GM23338 (cell line): ENCODE data around the gene CARD10. TPM values are rescaled to one million over a fixed set of nuclear protein-coding genes. Genes with fewer than 3 reads are reported as not detected.

ENCODE experiments used
- ATAC-seq: fragments of 200-7000 bp; cut with Tn5 transposase; 3 replicates; pipeline ENCODE4 v1.9.1; 2020
- DNase-seq: peaks from one replicate; pipeline ENCODE4 v3.0.0-alpha.2; 2015; ENCODE audit warnings: low spot score
- H2AFZ ChIP-seq: fragments of 200-600 bp; sonication (generic); 2 replicates; pipeline ENCODE4 v1.8.0; 2016; ENCODE audit warnings: antibody characterized with exemption, mild to moderate bottlenecking, moderate library complexity
- H3F3A ChIP-seq: fragments of 200-600 bp; sonication (generic); replicated peaks from 2 replicates; pipeline ENCODE4 v1.8.0; 2017; ENCODE audit warnings: antibody characterized with exemption, mixed run types, low read depth
- H3K27ac ChIP-seq: fragments of 200-600 bp; sonication (generic); 2 replicates; pipeline ENCODE4 v1.6.1; 2016; ENCODE audit warnings: low read depth
- H3K27me3 ChIP-seq: fragments of 200-600 bp; sonication (generic); 2 replicates; pipeline ENCODE4 v1.8.0; 2016; ENCODE audit warnings: mild to moderate bottlenecking, mixed run types, moderate library complexity; ENCODE audit not compliant: insufficient read depth
- H3K36me3 ChIP-seq: fragments of 200-600 bp; sonication (generic); 2 replicates; pipeline ENCODE4 v1.8.0; 2016; ENCODE audit warnings: mild to moderate bottlenecking; ENCODE audit not compliant: insufficient read depth
- H3K4me1 ChIP-seq: fragments of 200-600 bp; sonication (generic); 2 replicates; pipeline ENCODE4 v1.8.0; 2016; ENCODE audit warnings: mild to moderate bottlenecking, moderate library complexity; ENCODE audit not compliant: insufficient read depth
- H3K4me2 ChIP-seq: fragments of 200-600 bp; sonication (generic); 2 replicates; pipeline ENCODE4 v1.7.1; 2017; ENCODE audit warnings: mixed run types
- H3K4me3 ChIP-seq: fragments of 200-600 bp; sonication (generic); 2 replicates; pipeline ENCODE4 v1.6.1; 2016; ENCODE audit warnings: mixed run types
- H3K79me2 ChIP-seq: fragments of 200-600 bp; sonication (generic); replicated peaks from 2 replicates; pipeline ENCODE4 v1.8.0; 2017; ENCODE audit warnings: mild to moderate bottlenecking; ENCODE audit not compliant: insufficient read depth
- H3K9me2 ChIP-seq: fragments of 200-600 bp; sonication (generic); 2 replicates; pipeline ENCODE4 v1.8.0; 2017; ENCODE audit not compliant: insufficient read depth
- H4K20me1 ChIP-seq: fragments of 200-600 bp; sonication (generic); replicated peaks from 2 replicates; pipeline ENCODE4 v1.8.0; 2017; ENCODE audit warnings: mild to moderate bottlenecking; ENCODE audit not compliant: insufficient read depth
- H3K27ac Mint-ChIP-seq: 2 replicates; pipeline ENCODE4 v1.8.0; 2020; ENCODE audit warnings: inconsistent platforms, mild to moderate bottlenecking, moderate library complexity, mixed read lengths
- H3K27me3 Mint-ChIP-seq: 3 replicates; pipeline ENCODE4 v1.8.0; 2022; ENCODE audit warnings: low read depth, mild to moderate bottlenecking, moderate library complexity, mixed read lengths, inconsistent platforms; ENCODE audit not compliant: insufficient read depth, poor library complexity
- H3K36me3 Mint-ChIP-seq: 3 replicates; pipeline ENCODE4 v1.8.0; 2021; ENCODE audit warnings: low read depth, mild to moderate bottlenecking, inconsistent platforms, moderate library complexity, mixed read lengths
- H3K4me1 Mint-ChIP-seq: 3 replicates; pipeline ENCODE4 v1.8.0; 2020; ENCODE audit warnings: mild to moderate bottlenecking, inconsistent platforms, mixed read lengths
- H3K4me3 Mint-ChIP-seq: 3 replicates; pipeline ENCODE4 v1.8.0; 2021; ENCODE audit warnings: moderate library complexity, mild to moderate bottlenecking, inconsistent platforms, mixed read lengths
- H3K9me3 Mint-ChIP-seq: 3 replicates; pipeline ENCODE4 v1.8.0; 2020; ENCODE audit warnings: moderate library complexity, mild to moderate bottlenecking, inconsistent platforms, mixed read lengths
- CREB1 ChIP-seq: fragments of 250-450 bp; sonication (Bioruptor Pico); IDR thresholded peaks from 2 replicates; pipeline ENCODE4 v1.5.0; 2020; ENCODE audit warnings: low read depth, mild to moderate bottlenecking, moderate library complexity
- EZH2 ChIP-seq: fragments of 200-600 bp; sonication (generic); IDR thresholded peaks from one replicate; pipeline ENCODE4 v1.8.0; 2017; ENCODE audit warnings: antibody characterized with exemption, mild to moderate bottlenecking, low read depth; ENCODE audit not compliant: unreplicated experiment
- EZH2phosphoT487 ChIP-seq: fragments of 200-600 bp; sonication (generic); IDR thresholded peaks from one replicate; pipeline ENCODE4 v1.8.1; 2018; ENCODE audit warnings: antibody characterized with exemption; ENCODE audit not compliant: unreplicated experiment
- JUNB ChIP-seq: IDR thresholded peaks from one replicate; pipeline ENCODE4 v1.6.1; 2016; ENCODE audit warnings: antibody characterized with exemption; ENCODE audit not compliant: unreplicated experiment
- NANOG ChIP-seq: IDR thresholded peaks from 2 replicates; pipeline ENCODE4 v1.6.1; 2016; ENCODE audit warnings: antibody characterized with exemption, borderline replicate concordance
- POLR2AphosphoS5 ChIP-seq: IDR thresholded peaks from 2 replicates; pipeline ENCODE4 v1.6.1; 2016; ENCODE audit warnings: antibody characterized with exemption, low read depth
- STAT1 ChIP-seq: IDR thresholded peaks from one replicate; pipeline ENCODE4 v1.6.1; 2016; ENCODE audit warnings: antibody characterized with exemption; ENCODE audit not compliant: unreplicated experiment
- ZNF114 ChIP-seq: fragments of 250-450 bp; sonication (Bioruptor Pico); IDR thresholded peaks from 2 replicates; pipeline ENCODE4 v1.5.0; 2020; ENCODE audit warnings: mild to moderate bottlenecking, moderate library complexity
- ZNF331 ChIP-seq: fragments of 250-450 bp; sonication (Bioruptor Pico); IDR thresholded peaks from 2 replicates; pipeline ENCODE4 v1.5.0; 2020; ENCODE audit warnings: low read depth, mild to moderate bottlenecking, moderate library complexity
- polyA plus RNA-seq: library from polyadenylated mRNA; unstranded; fragments of >200 nt; fragmentation: Nextera tagmentation; extraction: Ambion mirVana; gene quantifications from 2 replicates; pipeline ENCODE4 v1.2.1, GENCODE V29; 2016
- total RNA-seq: library from RNA; depleted of rRNA; stranded (reverse); fragments of >200 nt; shearing (Covaris generic); gene quantifications from 2 replicates; pipeline ENCODE4 v1.2.3, GENCODE V29; 2014
- TF ChIP-seq, protein P1 (sequence below): IDR thresholded peaks from one replicate; pipeline ENCODE4 v1.6.1; 2018; ENCODE audit warnings: antibody characterized with exemption; ENCODE audit not compliant: unreplicated experiment
- TF ChIP-seq, protein P2 (sequence below): fragments of 250-450 bp; sonication (Bioruptor Pico); IDR thresholded peaks from 2 replicates; pipeline ENCODE4 v1.5.0; 2020; ENCODE audit warnings: mild to moderate bottlenecking, moderate library complexity
- TF ChIP-seq, protein P3 (sequence below): IDR thresholded peaks from 2 replicates; pipeline ENCODE4 v1.6.1; 2016; ENCODE audit warnings: antibody characterized with exemption
- TF ChIP-seq, protein P4 (sequence below), 2 experiments: fragments of 200-600 bp in 1 of 2; sonication (generic) in 1 of 2; conservative IDR thresholded peaks; 2 replicates each; pipeline versions ENCODE4 v1.5.1 to v1.6.1; 2016 to 2017; ENCODE audit warnings: antibody characterized with exemption in 2 of 2, low read depth in 2 of 2, mild to moderate bottlenecking in 2 of 2, moderate library complexity in 1 of 2

Gene CARD10
- total and polyA plus RNA-seq, 2 experiments from 2014 or later: 5.4 to 17.2 TPM

DNA sequence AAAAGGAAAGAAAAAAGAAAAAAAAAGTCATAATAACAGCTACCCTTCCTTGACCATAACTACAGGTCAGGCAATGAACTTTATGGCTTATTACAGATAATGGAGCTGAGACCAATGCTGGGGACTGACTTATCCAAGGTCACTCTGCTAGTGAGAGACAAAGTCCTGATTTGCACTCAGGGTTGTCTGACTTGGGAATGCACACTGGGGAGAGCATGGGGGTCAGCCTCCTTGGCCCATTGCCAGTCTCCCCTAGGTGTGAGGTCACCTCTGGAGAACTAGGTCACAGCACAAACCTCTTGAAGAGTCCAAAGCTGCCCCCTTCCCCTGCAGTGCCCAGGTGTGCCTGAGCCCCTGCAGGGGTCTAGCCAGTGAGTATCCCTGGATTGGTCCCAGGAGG lies 35.8 kb upstream of the CARD10 start (continued):
- TF ChIP-seq, protein P1, sequence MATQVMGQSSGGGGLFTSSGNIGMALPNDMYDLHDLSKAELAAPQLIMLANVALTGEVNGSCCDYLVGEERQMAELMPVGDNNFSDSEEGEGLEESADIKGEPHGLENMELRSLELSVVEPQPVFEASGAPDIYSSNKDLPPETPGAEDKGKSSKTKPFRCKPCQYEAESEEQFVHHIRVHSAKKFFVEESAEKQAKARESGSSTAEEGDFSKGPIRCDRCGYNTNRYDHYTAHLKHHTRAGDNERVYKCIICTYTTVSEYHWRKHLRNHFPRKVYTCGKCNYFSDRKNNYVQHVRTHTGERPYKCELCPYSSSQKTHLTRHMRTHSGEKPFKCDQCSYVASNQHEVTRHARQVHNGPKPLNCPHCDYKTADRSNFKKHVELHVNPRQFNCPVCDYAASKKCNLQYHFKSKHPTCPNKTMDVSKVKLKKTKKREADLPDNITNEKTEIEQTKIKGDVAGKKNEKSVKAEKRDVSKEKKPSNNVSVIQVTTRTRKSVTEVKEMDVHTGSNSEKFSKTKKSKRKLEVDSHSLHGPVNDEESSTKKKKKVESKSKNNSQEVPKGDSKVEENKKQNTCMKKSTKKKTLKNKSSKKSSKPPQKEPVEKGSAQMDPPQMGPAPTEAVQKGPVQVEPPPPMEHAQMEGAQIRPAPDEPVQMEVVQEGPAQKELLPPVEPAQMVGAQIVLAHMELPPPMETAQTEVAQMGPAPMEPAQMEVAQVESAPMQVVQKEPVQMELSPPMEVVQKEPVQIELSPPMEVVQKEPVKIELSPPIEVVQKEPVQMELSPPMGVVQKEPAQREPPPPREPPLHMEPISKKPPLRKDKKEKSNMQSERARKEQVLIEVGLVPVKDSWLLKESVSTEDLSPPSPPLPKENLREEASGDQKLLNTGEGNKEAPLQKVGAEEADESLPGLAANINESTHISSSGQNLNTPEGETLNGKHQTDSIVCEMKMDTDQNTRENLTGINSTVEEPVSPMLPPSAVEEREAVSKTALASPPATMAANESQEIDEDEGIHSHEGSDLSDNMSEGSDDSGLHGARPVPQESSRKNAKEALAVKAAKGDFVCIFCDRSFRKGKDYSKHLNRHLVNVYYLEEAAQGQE: no peak
- TF ChIP-seq, protein P2, sequence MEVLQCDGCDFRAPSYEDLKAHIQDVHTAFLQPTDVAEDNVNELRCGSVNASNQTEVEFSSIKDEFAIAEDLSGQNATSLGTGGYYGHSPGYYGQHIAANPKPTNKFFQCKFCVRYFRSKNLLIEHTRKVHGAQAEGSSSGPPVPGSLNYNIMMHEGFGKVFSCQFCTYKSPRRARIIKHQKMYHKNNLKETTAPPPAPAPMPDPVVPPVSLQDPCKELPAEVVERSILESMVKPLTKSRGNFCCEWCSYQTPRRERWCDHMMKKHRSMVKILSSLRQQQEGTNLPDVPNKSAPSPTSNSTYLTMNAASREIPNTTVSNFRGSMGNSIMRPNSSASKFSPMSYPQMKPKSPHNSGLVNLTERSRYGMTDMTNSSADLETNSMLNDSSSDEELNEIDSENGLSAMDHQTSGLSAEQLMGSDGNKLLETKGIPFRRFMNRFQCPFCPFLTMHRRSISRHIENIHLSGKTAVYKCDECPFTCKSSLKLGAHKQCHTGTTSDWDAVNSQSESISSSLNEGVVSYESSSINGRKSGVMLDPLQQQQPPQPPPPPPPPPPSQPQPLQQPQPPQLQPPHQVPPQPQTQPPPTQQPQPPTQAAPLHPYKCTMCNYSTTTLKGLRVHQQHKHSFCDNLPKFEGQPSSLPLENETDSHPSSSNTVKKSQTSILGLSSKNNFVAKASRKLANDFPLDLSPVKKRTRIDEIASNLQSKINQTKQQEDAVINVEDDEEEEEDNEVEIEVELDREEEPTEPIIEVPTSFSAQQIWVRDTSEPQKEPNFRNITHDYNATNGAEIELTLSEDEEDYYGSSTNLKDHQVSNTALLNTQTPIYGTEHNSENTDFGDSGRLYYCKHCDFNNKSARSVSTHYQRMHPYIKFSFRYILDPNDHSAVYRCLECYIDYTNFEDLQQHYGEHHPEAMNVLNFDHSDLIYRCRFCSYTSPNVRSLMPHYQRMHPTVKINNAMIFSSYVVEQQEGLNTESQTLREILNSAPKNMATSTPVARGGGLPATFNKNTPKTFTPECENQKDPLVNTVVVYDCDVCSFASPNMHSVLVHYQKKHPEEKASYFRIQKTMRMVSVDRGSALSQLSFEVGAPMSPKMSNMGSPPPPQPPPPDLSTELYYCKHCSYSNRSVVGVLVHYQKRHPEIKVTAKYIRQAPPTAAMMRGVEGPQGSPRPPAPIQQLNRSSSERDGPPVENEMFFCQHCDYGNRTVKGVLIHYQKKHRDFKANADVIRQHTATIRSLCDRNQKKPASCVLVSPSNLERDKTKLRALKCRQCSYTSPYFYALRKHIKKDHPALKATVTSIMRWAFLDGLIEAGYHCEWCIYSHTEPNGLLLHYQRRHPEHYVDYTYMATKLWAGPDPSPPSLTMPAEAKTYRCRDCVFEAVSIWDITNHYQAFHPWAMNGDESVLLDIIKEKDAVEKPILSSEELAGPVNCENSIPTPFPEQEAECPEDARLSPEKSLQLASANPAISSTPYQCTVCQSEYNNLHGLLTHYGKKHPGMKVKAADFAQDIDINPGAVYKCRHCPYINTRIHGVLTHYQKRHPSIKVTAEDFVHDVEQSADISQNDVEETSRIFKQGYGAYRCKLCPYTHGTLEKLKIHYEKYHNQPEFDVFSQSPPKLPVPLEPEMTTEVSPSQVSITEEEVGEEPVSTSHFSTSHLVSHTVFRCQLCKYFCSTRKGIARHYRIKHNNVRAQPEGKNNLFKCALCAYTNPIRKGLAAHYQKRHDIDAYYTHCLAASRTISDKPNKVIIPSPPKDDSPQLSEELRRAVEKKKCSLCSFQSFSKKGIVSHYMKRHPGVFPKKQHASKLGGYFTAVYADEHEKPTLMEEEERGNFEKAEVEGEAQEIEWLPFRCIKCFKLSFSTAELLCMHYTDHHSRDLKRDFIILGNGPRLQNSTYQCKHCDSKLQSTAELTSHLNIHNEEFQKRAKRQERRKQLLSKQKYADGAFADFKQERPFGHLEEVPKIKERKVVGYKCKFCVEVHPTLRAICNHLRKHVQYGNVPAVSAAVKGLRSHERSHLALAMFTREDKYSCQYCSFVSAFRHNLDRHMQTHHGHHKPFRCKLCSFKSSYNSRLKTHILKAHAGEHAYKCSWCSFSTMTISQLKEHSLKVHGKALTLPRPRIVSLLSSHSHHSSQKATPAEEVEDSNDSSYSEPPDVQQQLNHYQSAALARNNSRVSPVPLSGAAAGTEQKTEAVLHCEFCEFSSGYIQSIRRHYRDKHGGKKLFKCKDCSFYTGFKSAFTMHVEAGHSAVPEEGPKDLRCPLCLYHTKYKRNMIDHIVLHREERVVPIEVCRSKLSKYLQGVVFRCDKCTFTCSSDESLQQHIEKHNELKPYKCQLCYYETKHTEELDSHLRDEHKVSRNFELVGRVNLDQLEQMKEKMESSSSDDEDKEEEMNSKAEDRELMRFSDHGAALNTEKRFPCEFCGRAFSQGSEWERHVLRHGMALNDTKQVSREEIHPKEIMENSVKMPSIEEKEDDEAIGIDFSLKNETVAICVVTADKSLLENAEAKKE (CRISPR knock-in tag): no peak

DNA sequence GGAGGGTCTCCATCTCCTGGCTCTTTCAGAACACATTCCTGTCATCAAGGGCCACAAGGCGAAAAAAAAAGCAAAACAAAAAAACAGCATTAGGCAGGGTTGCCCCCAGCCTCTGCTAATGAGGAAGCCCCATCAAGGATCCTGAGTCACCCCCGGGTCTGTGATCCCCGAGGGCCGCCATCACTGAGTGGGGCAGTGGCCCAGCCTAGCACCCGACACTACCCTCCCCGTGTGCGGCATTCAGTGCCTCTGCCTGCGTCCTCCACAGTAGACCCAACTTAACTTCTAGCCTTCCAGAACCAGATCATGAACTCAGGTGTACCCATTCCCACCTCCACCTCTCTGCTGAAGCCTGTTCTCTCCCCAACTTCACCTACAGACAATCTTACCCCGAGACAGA lies 34.5 kb upstream of the CARD10 start:
- H3K27me3 Mint-ChIP-seq: peaks cover 32% of the 10 kb centered on the region
- Histone ChIP-seq H3K79me2 (no peaks in the 10 kb centered on the region), H3K27me3 (peaks cover 18% of the 10 kb centered on the region), H3K27ac (no peak overlapping the region), H3K36me3 (no peaks in the 10 kb centered on the region), H4K20me1 (no peaks in the 10 kb centered on the region), H3K9me2 (no peaks in the 10 kb centered on the region), H3K4me3 (no peak overlapping the region), H2AFZ (no peak overlapping the region), H3K4me1 (peaks cover 28% of the 10 kb centered on the region), H3F3A (peaks cover 15% of the 10 kb centered on the region; the same call in 1 of the 2 replicates), H3K4me2 (no peak overlapping the region)
- DNase-seq (no peak), ATAC-seq (no peak)
- no peaks in the 10 kb centered on the region; the same call in 2 of the 3 replicates for H3K9me3 Mint-ChIP-seq
- no peak overlapping the region for H3K27ac Mint-ChIP-seq
- TF ChIP-seq POLR2AphosphoS5: no peak
- TF ChIP-seq NANOG: no peak
- TF ChIP-seq EZH2phosphoT487: no peak
- TF ChIP-seq, protein P3, sequence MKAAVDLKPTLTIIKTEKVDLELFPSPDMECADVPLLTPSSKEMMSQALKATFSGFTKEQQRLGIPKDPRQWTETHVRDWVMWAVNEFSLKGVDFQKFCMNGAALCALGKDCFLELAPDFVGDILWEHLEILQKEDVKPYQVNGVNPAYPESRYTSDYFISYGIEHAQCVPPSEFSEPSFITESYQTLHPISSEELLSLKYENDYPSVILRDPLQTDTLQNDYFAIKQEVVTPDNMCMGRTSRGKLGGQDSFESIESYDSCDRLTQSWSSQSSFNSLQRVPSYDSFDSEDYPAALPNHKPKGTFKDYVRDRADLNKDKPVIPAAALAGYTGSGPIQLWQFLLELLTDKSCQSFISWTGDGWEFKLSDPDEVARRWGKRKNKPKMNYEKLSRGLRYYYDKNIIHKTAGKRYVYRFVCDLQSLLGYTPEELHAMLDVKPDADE: no peak
- TF ChIP-seq STAT1: no peak
- no peak for TF ChIP-seq EZH2
- TF ChIP-seq CREB1 (CRISPR knock-in tag): no peak
- no peak for TF ChIP-seq ZNF114 (CRISPR knock-in tag)
- no peak for TF ChIP-seq JUNB
- TF ChIP-seq ZNF331 (CRISPR knock-in tag): no peak
- TF ChIP-seq, protein P4, sequence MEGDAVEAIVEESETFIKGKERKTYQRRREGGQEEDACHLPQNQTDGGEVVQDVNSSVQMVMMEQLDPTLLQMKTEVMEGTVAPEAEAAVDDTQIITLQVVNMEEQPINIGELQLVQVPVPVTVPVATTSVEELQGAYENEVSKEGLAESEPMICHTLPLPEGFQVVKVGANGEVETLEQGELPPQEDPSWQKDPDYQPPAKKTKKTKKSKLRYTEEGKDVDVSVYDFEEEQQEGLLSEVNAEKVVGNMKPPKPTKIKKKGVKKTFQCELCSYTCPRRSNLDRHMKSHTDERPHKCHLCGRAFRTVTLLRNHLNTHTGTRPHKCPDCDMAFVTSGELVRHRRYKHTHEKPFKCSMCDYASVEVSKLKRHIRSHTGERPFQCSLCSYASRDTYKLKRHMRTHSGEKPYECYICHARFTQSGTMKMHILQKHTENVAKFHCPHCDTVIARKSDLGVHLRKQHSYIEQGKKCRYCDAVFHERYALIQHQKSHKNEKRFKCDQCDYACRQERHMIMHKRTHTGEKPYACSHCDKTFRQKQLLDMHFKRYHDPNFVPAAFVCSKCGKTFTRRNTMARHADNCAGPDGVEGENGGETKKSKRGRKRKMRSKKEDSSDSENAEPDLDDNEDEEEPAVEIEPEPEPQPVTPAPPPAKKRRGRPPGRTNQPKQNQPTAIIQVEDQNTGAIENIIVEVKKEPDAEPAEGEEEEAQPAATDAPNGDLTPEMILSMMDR (conservative IDR thresholded peaks at IDR 0.05; ENCODE audit: low read depth in 2 of 2): no peak
- H3K4me3 Mint-ChIP-seq: no peak overlapping the region
- peaks cover 45% of the 10 kb centered on the region for H3K4me1 Mint-ChIP-seq
- no peaks in the 10 kb centered on the region for H3K36me3 Mint-ChIP-seq
